Subcutaneous abdominal adipose tissue (tissue), 5 donors: Measurements from ENCODE around the gene EPS8L3.

Source experiments
- H3K27ac ChIP-seq: one replicate; pipeline ENCODE4 v1.7.0; 2013; ENCODE audit warnings: low read depth, mild to moderate bottlenecking, inconsistent platforms, low read length, moderate library complexity
- H3K27me3 ChIP-seq, 5 donors: one replicate each; pipeline ENCODE4 v1.7.0; 2013; ENCODE audit warnings: low read length in 5 of 5, inconsistent platforms in 1 of 5; ENCODE audit not compliant: control insufficient read depth in 5 of 5, insufficient read depth in 4 of 5
- H3K36me3 ChIP-seq, 5 donors: one replicate each; pipeline ENCODE4 v1.7.0; 2013; ENCODE audit warnings: low read length in 5 of 5; ENCODE audit not compliant: control insufficient read depth in 5 of 5, insufficient read depth in 5 of 5
- H3K4me1 ChIP-seq, 5 donors: one replicate each; pipeline ENCODE4 v1.7.0; 2013; ENCODE audit warnings: low read length in 5 of 5, mild to moderate bottlenecking in 3 of 5, moderate library complexity in 1 of 5; ENCODE audit not compliant: control insufficient read depth in 5 of 5, insufficient read depth in 5 of 5
- H3K4me3 ChIP-seq, 5 donors: one replicate each; pipeline ENCODE4 v1.7.0; 2013; ENCODE audit warnings: low read length in 5 of 5, low read depth in 1 of 5
- H3K9ac ChIP-seq, 5 donors: one replicate each; pipeline ENCODE4 v1.7.0; 2013; ENCODE audit warnings: low read length in 5 of 5, mild to moderate bottlenecking in 4 of 5, moderate library complexity in 3 of 5
- H3K9me3 ChIP-seq, 5 donors: one replicate each; pipeline ENCODE4 v1.7.0; 2013; ENCODE audit warnings: low read length in 5 of 5; ENCODE audit not compliant: control insufficient read depth in 5 of 5
- donor health status: healthy.
- donor health status: healthy.
- donor health status: healthy.
- donor health status: healthy.
- donor health status: healthy.

The EPS8L3 gene

GRCh38 chr1:109793089-109793485 lies 29.4 kb upstream of the EPS8L3 start:
- peaks cover 26 to 65% (median 52%) of the 10 kb centered on the region in 5 donors for H3K4me1 ChIP-seq

GRCh38 chr1:109792056-109792831 lies 28.5 kb upstream of the EPS8L3 start:
- Histone ChIP-seq H3K9me3 (no peaks in the 10 kb centered on the region), H3K4me3 (no peak overlapping the region), H3K27me3 (no peaks in the 10 kb centered on the region), H3K36me3 (no peaks in the 10 kb centered on the region), H3K27ac (peak overlapping the region; percentile 74), H3K4me1 (peaks cover 26 to 66% (median 52%) of the 10 kb centered on the region in 5 donors), H3K9ac (peak overlapping the region in 1 of 5 donors; percentile 17)

More at GRCh38 chr1:109793089-109793485, 29.4 kb upstream of the EPS8L3 start:
- Histone ChIP-seq H3K27me3 (no peaks in the 10 kb centered on the region), H3K9me3 (no peaks in the 10 kb centered on the region), H3K9ac (peak overlapping the region in 1 of 5 donors; percentile 17), H3K27ac (peak overlapping the region; percentile 74), H3K36me3 (no peaks in the 10 kb centered on the region), H3K4me3 (no peak overlapping the region)

GRCh38 chr1:109791495-109792043 lies 27.8 kb upstream of the EPS8L3 start:
- Histone ChIP-seq H3K4me1 (peaks cover 29 to 67% (median 53%) of the 10 kb centered on the region in 5 donors), H3K27ac (peak overlapping the region; percentile 74)

GRCh38 chr1:109790735-109791494 lies 27.2 kb upstream of the EPS8L3 start:
- H3K27me3 ChIP-seq, result no peaks in the 10 kb centered on the region
- peak overlapping the region; percentile 74 for H3K27ac ChIP-seq
- H3K9me3 ChIP-seq, result no peaks in the 10 kb centered on the region
- H3K4me1 ChIP-seq, result peaks cover 33 to 72% (median 59%) of the 10 kb centered on the region in 5 donors
- H3K36me3 ChIP-seq, result no peaks in the 10 kb centered on the region
- no peak overlapping the region for H3K4me3 ChIP-seq
- peak overlapping the region in 4 of 5 donors; percentile 29 to 55 (median 30) for H3K9ac ChIP-seq

More at GRCh38 chr1:109791495-109792043, 27.8 kb upstream of the EPS8L3 start:
- Histone ChIP-seq H3K9ac (peak overlapping the region in 3 of 5 donors; percentile 29 to 55 (median 31)), H3K9me3 (no peaks in the 10 kb centered on the region), H3K27me3 (no peaks in the 10 kb centered on the region), H3K36me3 (no peaks in the 10 kb centered on the region), H3K4me3 (no peak overlapping the region)

GRCh38 chr1:109790329-109790728 lies 26.6 kb upstream of the EPS8L3 start:
- no peaks in the 10 kb centered on the region for H3K9me3 ChIP-seq
- no peaks in the 10 kb centered on the region for H3K27me3 ChIP-seq
- H3K27ac ChIP-seq, result peak overlapping the region; percentile 38
- H3K4me1 ChIP-seq, result peaks cover 37 to 78% (median 65%) of the 10 kb centered on the region in 5 donors
- H3K9ac ChIP-seq, result peak overlapping the region in 1 of 5 donors; percentile 29
- H3K36me3 ChIP-seq, result no peaks in the 10 kb centered on the region
- no peak overlapping the region for H3K4me3 ChIP-seq

GRCh38 chr1:109789551-109790180 lies 25.9 kb upstream of the EPS8L3 start:
- peaks cover 38 to 81% (median 70%) of the 10 kb centered on the region in 5 donors for H3K4me1 ChIP-seq
- H3K9ac ChIP-seq, result no peak overlapping the region
- no peaks in the 10 kb centered on the region for H3K9me3 ChIP-seq
- H3K4me3 ChIP-seq, result no peak overlapping the region
- H3K27me3 ChIP-seq, result no peaks in the 10 kb centered on the region
- no peak overlapping the region for H3K27ac ChIP-seq
- no peaks in the 10 kb centered on the region for H3K36me3 ChIP-seq

- no peaks in the 10 kb centered on the region for H3K27me3 ChIP-seq
- no peaks in the 10 kb centered on the region for H3K9me3 ChIP-seq
- peaks cover 37 to 81% (median 71%) of the 10 kb centered on the region in 5 donors for H3K4me1 ChIP-seq
- no peaks in the 10 kb centered on the region for H3K36me3 ChIP-seq
- H3K4me3 ChIP-seq, result no peak overlapping the region
- no peak overlapping the region for H3K9ac ChIP-seq
- no peak overlapping the region for H3K27ac ChIP-seq
Measured at GRCh38 chr1:109788695-109789521, 25.2 kb upstream of the EPS8L3 start.

- H3K9me3 ChIP-seq, result no peaks in the 10 kb centered on the region
- H3K9ac ChIP-seq, result no peak overlapping the region
- H3K27ac ChIP-seq, result no peak overlapping the region
- no peak overlapping the region for H3K4me3 ChIP-seq
- no peaks in the 10 kb centered on the region for H3K36me3 ChIP-seq
- no peaks in the 10 kb centered on the region for H3K27me3 ChIP-seq
- peaks cover 32 to 81% (median 71%) of the 10 kb centered on the region in 5 donors for H3K4me1 ChIP-seq
Measured at GRCh38 chr1:109787845-109788601, 24.3 kb upstream of the EPS8L3 start.
